ENCODE measurements around the gene SDF2. TPM values are rescaled to one million over a fixed set of nuclear protein-coding genes. Genes with fewer than 3 reads are reported as not detected.

The SDF2 gene
- total and polyA plus RNA-seq, 9 of the 15 experiments (the other 6 are each of a cell fraction or from before 2014, with no cell fraction given) = 41.2 to 132 (median 65.6) TPM

GRCh38 chr17:28644787-28645575 lies 16.7 kb downstream of the SDF2 start, which contains the start of gene BLTP2 (continued):
- TF ChIP-seq, protein P1, sequence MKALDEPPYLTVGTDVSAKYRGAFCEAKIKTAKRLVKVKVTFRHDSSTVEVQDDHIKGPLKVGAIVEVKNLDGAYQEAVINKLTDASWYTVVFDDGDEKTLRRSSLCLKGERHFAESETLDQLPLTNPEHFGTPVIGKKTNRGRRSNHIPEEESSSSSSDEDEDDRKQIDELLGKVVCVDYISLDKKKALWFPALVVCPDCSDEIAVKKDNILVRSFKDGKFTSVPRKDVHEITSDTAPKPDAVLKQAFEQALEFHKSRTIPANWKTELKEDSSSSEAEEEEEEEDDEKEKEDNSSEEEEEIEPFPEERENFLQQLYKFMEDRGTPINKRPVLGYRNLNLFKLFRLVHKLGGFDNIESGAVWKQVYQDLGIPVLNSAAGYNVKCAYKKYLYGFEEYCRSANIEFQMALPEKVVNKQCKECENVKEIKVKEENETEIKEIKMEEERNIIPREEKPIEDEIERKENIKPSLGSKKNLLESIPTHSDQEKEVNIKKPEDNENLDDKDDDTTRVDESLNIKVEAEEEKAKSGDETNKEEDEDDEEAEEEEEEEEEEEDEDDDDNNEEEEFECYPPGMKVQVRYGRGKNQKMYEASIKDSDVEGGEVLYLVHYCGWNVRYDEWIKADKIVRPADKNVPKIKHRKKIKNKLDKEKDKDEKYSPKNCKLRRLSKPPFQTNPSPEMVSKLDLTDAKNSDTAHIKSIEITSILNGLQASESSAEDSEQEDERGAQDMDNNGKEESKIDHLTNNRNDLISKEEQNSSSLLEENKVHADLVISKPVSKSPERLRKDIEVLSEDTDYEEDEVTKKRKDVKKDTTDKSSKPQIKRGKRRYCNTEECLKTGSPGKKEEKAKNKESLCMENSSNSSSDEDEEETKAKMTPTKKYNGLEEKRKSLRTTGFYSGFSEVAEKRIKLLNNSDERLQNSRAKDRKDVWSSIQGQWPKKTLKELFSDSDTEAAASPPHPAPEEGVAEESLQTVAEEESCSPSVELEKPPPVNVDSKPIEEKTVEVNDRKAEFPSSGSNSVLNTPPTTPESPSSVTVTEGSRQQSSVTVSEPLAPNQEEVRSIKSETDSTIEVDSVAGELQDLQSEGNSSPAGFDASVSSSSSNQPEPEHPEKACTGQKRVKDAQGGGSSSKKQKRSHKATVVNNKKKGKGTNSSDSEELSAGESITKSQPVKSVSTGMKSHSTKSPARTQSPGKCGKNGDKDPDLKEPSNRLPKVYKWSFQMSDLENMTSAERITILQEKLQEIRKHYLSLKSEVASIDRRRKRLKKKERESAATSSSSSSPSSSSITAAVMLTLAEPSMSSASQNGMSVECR (CRISPR knock-in tag; IDR thresholded peaks at IDR 0.05) = peak; percentile 67; the same call in 1 of the 2 replicates
- TF ChIP-seq ZNF354B (CRISPR knock-in tag; IDR thresholded peaks at IDR 0.05) (no peak), KLF13 (tag; IDR thresholded peaks at IDR 0.05; ENCODE audit: borderline replicate concordance, low read depth) (no peak), PML (IDR thresholded peaks at IDR 0.05; ENCODE audit: low read length) (no peak), PHTF2 (CRISPR knock-in tag; IDR thresholded peaks at IDR 0.05) (no peak), RB1 (IDR thresholded peaks at IDR 0.05; ENCODE audit: low read depth) (peak; percentile 88), ESRRB (CRISPR knock-in tag; IDR thresholded peaks at IDR 0.05; ENCODE audit: borderline replicate concordance) (no peak), ZNF316 (IDR thresholded peaks at IDR 0.05) (no peak)
- TF ChIP-seq, protein P2, sequence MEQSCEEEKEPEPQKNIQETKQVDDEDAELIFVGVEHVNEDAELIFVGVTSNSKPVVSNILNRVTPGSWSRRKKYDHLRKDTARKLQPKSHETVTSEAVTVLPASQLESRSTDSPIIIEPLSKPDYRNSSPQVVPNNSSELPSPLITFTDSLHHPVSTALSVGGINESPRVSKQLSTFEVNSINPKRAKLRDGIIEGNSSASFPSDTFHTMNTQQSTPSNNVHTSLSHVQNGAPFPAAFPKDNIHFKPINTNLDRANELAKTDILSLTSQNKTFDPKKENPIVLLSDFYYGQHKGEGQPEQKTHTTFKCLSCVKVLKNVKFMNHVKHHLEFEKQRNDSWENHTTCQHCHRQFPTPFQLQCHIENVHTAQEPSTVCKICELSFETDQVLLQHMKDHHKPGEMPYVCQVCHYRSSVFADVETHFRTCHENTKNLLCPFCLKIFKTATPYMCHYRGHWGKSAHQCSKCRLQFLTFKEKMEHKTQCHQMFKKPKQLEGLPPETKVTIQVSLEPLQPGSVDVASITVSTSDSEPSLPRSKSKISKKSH (CRISPR knock-in tag; IDR thresholded peaks at IDR 0.05) = no peak
- TF ChIP-seq, protein P3, sequence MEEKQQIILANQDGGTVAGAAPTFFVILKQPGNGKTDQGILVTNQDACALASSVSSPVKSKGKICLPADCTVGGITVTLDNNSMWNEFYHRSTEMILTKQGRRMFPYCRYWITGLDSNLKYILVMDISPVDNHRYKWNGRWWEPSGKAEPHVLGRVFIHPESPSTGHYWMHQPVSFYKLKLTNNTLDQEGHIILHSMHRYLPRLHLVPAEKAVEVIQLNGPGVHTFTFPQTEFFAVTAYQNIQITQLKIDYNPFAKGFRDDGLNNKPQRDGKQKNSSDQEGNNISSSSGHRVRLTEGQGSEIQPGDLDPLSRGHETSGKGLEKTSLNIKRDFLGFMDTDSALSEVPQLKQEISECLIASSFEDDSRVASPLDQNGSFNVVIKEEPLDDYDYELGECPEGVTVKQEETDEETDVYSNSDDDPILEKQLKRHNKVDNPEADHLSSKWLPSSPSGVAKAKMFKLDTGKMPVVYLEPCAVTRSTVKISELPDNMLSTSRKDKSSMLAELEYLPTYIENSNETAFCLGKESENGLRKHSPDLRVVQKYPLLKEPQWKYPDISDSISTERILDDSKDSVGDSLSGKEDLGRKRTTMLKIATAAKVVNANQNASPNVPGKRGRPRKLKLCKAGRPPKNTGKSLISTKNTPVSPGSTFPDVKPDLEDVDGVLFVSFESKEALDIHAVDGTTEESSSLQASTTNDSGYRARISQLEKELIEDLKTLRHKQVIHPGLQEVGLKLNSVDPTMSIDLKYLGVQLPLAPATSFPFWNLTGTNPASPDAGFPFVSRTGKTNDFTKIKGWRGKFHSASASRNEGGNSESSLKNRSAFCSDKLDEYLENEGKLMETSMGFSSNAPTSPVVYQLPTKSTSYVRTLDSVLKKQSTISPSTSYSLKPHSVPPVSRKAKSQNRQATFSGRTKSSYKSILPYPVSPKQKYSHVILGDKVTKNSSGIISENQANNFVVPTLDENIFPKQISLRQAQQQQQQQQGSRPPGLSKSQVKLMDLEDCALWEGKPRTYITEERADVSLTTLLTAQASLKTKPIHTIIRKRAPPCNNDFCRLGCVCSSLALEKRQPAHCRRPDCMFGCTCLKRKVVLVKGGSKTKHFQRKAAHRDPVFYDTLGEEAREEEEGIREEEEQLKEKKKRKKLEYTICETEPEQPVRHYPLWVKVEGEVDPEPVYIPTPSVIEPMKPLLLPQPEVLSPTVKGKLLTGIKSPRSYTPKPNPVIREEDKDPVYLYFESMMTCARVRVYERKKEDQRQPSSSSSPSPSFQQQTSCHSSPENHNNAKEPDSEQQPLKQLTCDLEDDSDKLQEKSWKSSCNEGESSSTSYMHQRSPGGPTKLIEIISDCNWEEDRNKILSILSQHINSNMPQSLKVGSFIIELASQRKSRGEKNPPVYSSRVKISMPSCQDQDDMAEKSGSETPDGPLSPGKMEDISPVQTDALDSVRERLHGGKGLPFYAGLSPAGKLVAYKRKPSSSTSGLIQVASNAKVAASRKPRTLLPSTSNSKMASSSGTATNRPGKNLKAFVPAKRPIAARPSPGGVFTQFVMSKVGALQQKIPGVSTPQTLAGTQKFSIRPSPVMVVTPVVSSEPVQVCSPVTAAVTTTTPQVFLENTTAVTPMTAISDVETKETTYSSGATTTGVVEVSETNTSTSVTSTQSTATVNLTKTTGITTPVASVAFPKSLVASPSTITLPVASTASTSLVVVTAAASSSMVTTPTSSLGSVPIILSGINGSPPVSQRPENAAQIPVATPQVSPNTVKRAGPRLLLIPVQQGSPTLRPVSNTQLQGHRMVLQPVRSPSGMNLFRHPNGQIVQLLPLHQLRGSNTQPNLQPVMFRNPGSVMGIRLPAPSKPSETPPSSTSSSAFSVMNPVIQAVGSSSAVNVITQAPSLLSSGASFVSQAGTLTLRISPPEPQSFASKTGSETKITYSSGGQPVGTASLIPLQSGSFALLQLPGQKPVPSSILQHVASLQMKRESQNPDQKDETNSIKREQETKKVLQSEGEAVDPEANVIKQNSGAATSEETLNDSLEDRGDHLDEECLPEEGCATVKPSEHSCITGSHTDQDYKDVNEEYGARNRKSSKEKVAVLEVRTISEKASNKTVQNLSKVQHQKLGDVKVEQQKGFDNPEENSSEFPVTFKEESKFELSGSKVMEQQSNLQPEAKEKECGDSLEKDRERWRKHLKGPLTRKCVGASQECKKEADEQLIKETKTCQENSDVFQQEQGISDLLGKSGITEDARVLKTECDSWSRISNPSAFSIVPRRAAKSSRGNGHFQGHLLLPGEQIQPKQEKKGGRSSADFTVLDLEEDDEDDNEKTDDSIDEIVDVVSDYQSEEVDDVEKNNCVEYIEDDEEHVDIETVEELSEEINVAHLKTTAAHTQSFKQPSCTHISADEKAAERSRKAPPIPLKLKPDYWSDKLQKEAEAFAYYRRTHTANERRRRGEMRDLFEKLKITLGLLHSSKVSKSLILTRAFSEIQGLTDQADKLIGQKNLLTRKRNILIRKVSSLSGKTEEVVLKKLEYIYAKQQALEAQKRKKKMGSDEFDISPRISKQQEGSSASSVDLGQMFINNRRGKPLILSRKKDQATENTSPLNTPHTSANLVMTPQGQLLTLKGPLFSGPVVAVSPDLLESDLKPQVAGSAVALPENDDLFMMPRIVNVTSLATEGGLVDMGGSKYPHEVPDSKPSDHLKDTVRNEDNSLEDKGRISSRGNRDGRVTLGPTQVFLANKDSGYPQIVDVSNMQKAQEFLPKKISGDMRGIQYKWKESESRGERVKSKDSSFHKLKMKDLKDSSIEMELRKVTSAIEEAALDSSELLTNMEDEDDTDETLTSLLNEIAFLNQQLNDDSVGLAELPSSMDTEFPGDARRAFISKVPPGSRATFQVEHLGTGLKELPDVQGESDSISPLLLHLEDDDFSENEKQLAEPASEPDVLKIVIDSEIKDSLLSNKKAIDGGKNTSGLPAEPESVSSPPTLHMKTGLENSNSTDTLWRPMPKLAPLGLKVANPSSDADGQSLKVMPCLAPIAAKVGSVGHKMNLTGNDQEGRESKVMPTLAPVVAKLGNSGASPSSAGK (IDR thresholded peaks at IDR 0.05) = peak; percentile 46; the same call in 1 of the 2 replicates
